GM19035 (cell line): ENCODE results near the gene MT2A.

Experiments
- ATAC-seq: cut with Tn5 transposase; IDR thresholded peaks from one replicate; pipeline ENCODE4 v1.9.1; 2021; ENCODE audit not compliant: unreplicated experiment

MT2A gene

DNA sequence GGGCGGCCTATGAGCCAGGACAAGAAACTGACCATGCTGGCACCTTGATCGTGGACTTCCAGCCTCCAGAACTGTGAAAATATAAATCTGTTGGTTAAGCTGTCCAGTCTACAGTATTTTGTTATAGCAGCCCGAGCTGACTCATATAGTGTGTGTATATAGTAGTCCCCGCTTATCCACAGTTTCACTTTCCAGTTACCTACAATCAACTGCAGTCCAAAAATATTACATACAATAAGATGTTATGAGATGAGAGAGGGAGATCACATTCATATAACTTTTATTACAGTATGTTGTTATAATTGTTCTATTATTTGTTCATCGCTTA lies 14.1 kb upstream of the MT2A start:
- ATAC-seq: no peak

DNA sequence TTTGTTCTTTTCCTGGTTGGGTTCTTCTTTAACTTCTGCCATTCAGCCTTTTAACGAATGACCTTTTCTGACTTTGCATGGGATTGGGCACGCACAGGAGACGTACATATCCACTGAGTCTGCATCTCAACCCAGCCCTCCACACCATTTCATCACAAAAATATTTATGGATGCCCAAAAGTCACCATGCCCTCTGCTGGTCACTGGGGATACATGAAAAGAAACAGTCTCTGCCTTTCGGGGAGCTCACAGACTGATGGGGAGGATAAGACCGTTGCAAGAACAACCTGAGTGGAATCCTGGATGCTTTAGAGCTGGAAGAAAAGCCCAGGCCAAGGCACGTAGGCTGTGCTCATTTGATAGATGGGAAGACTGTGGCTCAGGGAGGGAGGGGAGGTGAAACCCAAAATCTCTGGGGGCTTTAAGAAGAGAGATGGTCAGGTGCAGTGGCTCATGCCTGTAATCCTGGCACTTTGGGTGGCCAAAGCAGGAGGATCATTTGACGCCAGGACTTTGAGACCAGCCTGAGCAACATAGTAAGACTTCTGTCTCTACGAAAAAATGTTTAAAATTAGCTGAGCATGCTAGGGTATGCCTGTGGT lies 7.9 kb upstream of the MT2A start:
- ATAC-seq: no peak

DNA sequence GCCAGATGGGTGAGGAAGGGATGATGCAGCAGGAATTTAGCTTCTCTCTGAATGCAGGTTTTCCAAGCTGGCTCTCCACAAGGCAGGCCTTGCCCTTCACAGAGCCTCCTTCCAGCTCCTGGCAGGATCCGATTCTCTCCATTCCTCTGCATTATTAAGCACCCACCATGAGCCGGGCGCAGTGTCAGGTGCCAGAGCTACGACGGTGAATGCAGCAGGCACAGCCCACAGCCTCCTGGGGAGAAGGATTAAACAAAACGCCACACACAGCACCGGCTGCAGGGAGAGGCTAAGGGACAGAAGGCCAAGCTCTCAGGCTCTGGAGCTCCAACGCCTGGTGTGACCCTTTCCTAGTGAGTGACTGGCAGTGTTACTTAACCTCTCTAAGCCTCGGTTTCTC lies 7.1 kb upstream of the MT2A start:
- no peak for ATAC-seq

DNA sequence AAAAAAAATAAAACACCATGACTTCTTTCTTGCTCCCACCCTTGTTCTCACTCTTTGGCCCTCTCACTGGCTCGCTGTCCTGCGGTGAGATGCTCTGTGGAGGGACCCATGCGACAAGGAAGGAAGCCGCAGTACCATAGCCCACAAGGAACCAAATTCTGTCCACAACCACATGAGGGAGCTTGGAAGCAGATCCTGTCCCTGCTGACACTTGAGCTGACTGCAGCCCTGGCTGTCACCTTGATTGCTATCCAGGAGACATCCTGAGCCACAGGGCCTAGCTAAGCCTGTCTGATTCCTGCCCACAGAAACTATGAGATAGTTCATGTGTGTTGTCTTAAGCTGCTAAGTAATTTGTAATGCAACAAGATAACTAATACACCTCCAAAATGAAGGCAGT lies 4.8 kb upstream of the MT2A start:
- no peak for ATAC-seq

DNA sequence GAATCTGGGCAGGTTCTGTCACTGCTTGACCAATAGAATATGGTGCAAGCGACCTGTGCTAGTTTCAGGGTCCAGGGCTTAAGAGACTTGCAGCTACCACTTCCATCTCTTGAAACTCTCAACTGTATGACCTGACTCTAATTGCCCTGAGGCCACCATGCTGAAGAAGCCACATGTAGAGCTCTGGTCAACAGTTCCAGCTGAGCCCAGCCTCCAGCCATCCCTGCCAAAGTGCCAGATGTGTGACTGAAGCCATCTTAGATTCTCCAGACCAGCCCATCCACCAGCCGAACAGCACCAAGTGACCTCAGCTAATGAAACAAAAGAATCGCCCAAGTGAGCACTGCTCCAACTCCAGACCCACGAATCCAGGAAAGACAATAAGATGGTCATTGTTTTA lies 3.4 kb upstream of the MT2A start:
- ATAC-seq: no peak

DNA sequence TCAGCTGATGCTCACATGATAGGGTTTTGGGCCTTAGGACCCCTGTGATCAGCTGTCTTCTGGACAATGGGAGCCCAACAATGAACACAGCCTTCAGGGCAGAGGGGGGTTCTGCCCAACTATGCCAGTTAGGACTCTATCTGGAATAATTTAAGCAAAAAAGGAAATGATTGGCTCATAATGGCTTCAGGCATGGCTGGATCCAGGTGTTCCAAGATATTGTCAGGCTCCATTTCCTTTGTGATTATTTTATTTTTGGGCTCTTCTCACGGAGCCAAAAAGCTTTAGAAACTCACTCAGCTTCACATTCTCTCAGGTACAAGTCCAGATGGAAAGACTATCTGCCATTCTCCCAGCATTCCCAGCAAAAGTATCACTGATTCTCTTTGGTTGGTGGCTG lies 2.9 kb upstream of the MT2A start:
- no peak for ATAC-seq

DNA sequence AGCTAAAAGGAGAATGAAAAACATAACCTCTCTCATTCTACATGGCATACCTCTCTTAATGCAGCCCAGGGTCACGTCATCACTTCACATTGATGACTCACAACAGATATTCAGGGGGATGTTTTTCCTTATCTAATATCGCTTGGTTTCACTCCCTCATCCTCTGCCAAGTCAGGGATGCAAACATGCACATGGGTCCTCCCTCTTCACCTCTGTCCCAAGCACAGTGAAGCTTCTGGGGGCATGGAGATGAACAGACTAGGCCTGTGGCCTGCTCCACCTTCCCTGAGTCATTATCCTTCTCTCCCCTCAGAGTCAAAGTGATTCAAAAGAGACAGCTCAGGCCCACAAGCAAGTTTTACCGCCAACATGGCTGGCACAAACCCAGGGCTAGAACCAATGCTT lies 2.3 kb upstream of the MT2A start:
- ATAC-seq: no peak

DNA sequence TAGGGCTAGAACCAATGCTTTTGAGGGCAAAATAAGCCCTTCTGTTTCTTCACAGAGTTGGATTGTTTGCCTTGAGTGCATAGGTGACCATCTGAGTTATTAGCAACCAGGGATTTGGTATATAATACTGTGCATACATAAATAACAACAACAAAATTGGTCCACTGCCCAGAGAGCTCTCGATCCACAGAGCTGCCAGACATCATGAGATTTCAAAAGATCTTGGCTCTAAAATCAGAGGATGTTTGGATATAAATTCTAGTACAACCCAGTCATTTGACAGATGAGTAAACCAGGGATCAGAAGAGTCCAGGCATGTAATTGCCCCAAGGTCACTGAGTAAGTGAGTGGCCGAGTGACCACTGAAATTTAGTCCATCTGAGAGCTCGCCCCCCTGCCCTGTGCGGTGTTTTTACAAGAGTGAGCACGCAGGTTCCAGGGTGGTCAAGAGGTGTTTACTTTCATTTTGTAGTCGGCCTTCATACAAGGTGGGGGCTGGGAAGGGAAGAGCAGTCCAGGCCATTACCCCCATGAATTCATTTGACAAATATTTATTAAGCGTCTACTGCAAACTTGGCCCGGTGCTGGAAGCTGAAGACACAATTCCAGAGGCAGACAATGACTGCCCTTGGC lies 1.8 kb upstream of the MT2A start:
- ATAC-seq: no peak

DNA sequence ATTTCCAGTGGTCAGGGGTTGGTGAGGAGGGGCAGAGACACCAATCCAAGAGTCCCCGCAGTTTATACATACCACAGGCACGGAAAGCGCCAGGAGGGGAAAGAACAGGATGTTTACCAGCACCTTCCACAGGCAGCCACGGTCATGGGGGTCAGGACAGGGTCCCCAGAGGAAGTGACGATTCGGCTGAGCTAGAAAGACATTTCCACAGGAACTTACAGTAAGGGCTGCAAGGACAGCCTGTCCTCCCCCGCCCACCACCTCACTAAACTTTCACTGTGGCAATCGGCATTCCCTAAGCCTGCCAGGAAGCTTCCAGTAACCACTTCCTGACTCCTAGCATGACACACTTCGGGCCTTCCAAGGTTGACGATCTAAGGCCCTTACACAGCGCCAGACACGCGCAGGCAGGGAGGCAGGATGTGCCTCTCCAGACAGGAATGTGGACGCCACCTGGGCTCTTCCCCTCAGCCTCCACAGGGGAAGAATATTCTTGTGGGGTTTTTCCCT lies 1.2 kb upstream of the MT2A start:
- ATAC-seq: no peak

DNA sequence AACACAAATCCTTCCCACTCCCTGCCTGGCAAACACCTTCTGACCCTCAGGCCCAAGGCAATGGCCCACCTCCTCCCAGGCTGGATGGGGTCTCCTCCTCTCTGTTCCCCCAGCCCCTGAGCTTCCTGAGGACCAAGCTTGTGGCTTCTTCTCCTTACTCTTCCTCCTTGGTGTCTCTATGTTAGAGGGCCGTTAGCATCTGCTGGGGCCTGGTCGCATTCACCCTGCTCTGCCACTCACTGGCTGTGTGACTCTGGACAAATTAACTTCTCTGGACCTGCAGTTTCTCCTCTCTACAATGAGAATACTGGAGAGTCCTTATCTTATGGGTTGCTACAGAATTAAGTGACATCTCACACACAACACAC lies 725 bp upstream of the MT2A start:
- no peak for ATAC-seq

DNA sequence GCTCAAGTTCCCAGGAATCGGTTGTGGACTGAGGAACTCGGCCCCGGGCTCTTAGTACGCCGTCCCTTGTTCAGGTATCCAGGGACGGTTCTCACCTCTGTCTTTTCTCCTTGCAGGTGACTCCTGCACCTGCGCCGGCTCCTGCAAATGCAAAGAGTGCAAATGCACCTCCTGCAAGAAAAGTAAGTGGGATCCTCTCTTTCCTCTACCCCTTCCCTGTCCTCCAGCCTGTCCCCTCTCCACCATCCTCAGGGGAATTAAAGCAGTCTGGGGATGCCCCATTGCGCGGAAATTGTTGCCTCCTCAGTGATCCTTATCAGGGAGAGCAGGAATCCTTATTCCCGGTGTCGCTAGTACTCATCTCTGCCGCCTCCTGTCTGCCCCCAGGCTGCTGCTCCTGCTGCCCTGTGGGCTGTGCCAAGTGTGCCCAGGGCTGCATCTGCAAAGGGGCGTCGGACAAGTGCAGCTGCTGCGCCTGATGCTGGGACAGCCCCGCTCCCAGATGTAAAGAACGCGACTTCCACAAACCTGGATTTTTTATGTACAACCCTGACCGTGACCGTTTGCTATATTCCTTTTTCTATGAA lies 585 bp downstream of the MT2A start:
- ATAC-seq: peak; percentile 2

DNA sequence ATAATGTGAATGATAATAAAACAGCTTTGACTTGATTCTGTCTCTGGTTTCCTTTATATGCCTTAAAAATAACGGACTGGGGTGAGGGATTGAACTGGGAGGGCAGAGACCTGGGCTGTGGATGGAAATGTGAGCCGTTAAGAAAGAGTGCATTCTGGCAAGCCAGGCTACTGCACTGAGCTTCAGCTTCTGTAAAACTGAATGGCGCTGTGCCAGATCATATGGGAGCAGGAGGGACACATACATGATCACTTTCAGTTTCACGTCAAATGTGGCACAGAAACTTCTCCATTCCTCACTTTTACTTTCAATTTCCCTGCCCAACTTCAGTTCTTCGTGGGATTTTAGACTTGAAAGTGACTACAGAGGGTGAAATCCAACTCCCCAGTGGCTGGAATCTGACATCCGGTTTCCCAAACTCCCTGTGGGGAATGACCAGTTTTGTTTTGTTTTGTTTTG lies 1.1 kb downstream of the MT2A start:
- no peak for ATAC-seq

DNA sequence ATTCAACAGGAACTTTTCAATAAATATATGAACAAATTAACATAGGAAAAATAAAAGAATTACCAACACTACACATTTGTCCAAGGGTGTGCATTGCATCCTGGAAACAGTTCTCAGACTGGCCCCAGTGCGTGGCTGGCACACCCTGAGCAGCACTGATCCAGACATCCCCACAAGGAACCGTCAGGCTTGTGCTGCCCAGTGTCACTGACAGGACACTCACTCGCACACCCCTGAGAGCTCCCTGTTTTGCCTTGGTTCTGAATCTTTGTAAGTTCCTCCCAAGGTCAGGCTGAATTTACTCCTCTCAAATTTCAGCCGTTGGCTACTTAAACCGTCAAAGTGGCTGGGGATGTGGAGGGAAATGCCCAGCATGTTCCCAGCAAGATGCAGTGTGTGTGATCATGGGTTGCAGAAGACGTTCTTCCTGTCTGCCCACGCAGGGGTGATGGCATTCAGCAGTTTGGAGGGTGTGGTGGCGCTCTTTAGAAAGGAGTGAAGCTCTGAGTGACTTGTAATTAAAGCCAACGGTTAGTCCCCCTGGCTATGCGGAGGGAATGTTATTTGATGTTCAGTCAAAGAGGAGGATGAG lies 1.7 kb downstream of the MT2A start:
- no peak for ATAC-seq

DNA sequence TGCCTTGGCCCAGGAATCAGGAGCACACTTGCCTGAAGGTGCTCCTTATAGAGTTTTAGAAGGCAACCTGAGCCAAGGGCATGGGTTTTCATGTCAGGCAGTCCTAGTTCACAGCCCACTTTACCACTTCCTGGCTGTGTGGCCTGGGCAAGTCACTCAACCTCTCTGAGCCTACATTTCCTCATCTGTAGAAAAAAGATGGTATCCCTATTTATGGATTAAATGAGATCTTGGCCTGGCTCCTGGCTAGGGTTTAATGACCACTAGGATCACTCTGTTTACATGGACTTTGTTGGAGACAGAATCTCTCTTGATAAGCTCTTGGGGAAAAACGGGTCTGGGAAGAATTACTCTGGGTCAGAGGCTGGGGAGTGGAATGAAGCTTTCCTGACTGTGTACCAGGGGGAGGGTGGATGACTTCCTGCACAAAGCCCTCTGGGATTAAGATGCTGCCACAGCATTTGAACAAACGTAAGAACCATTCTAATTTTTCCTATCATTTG lies 2.3 kb downstream of the MT2A start:
- no peak for ATAC-seq

DNA sequence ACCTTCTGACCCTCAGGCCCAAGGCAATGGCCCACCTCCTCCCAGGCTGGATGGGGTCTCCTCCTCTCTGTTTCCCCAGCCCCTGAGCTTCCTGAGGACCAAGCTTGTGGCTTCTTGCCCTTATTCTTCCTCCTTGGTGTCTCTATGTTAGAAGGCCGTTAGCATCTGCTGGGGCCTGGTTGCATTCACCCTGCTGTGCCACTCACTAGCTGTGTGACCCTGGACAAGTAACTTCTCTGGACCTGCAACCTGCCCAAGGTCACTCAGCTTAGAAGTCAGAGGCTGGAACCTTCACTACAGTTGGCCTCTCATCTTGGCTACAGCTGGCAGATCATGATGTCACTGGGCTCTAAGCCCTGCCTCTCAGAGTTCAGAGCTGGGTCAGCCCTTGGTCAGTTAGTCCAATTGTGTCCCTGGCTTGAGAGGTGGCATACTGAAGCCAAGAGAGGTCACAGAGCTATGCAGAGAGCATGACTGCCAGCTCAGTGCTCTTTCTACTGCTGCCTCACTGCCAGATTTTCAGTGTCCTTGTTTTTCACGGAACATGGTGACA lies 3.0 kb downstream of the MT2A start:
- ATAC-seq: no peak

DNA sequence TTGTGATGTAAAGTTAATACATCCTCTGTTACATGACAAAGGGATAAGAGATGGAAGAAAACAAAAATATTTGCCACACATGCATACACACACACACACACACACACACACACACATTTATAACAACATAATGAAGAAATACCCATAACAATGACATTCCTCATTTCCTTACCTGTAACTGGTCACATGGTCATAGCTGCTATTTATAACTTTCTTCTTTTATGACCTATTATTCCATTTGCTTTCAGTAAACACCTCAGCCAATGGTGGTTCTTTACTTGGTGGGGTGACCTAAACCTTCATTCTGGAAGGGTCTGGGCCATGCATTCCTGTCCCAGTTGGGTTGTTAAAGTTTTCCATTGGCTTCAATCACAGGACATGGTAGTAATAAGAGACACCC lies 5.3 kb downstream of the MT2A start:
- no peak for ATAC-seq

DNA sequence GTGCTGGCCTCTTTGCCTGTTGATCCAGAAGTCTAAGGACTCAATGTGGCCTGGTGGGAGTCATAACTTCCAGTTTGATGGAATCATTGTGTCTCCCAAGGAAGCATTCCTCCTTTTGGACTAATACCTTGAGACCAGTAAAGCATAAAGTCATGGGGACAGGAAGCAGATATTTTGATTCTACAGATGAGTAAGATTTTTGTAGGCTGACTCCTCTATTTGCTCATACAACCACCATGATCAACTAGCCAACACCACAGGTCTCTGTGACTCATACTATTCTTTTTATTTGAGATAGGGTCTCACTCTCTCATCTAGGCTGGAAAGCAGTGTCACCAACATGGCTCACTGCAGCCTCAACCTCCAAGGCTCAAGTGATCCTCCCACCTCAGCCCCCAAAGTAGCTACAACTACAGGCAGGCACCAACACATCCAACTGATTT lies 6.2 kb downstream of the MT2A start:
- ATAC-seq: no peak

DNA sequence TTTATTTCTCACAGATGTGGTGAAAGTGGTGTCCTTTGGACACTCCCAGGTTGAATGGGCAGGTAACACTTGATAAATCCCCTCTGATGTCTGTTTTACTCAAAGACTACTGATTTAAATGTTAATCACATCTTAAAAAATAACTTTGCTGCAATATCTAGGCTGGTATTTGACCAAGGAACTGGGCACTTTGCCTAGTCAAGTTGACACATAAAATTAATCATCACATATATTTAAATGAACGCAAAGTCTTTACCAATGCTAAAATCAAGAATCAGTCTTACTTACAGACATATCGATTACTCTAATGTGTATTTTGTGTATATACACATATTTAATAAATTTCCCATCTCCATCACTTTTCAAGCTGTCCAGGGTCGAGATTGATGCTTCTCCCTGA lies 7.0 kb downstream of the MT2A start:
- ATAC-seq: no peak

DNA sequence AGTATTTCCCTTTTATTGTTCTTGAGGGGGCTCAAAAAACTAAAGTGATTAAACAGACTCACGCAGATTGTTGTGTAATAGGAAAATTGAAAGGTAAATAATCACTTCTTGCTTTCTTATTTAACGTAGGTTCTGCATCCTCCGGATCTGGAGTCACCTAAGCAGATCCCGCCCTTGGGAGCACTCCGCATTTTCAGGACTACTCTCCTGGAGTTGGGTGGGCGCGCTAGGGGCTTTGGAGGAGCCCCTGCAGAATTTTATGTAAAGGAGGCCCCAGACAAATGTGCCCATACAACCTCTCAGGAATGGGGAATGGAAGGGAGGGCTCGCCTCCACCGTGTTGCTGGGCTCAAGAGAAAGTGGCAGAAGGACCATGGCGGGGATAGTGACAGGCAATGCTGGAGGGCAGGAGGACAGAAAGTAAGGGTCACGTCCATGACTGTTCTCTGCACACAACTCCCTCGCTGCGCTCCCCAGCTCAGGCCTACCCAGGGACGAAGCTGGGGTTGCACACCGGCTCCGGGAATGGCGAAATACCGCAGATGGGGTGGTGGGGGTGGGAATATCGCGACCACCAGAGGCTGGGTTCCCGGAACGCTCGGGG lies 8.3 kb downstream of the MT2A start:
- no peak for ATAC-seq

DNA sequence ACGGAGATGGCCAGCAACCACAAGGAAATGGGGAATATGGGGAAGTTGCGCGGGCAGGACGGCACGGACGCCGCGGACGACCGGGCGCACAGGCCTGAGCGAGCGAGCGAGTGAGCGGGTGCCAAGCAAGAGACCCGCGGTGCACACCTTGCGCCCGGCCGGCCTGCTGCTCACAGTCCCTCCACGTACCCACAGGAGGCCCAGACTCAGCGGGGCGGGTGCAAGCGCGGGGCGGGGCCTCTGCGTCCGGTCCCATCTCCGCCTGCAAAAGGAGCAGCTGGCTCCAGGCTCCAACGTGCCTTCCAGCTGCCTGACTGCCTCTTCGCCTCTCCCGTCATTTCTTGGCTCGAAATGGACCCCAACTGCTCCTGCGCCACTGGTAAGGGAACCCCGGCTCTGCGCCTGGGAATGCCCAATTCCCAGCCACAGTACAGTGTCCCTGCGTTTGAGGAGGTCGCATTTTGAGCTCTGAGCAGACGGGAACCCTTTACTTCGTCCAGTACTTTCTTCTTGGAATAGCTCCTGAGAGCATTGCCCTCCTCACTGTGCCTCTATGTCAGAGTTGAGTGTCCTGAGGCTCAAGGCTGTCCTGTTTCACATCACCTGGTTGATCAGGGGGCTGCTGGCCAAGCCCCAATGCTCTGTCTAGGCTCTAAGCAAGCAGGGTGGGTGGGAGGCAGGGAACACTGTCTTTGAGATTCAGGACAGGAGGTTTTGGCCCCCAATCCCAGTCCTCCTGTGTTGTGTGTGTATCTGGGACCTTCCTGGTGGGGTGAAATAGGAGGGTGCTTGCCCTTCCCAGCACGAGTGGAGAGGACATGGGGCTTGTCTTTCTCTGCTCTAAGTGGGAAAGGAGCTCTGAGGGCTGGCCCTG lies 9.1 kb downstream of the MT2A start:
- no peak for ATAC-seq
